Stimulated activated CD8-positive, alpha-beta memory T cell treated with anti-CD3 and anti-CD28 coated beads, Interleukin-7, amount 100 ng/mL, for 1 hour (primary cell): ENCODE measurements around the gene INPP5A.
A peak's percentile ranks its signal among the peaks of the same experiment; 100 is the strongest.

Source experiments
- DNase-seq, 2 donors: peaks; one replicate each; pipeline ENCODE4 v3.0.0-alpha.2; 2020; ENCODE audit warnings: low read depth in 2 of 2

Gene INPP5A

GRCh38 chr10:132645630-132646442 lies 108.2 kb downstream of the INPP5A start:
- no peak for DNase-seq

DNA sequence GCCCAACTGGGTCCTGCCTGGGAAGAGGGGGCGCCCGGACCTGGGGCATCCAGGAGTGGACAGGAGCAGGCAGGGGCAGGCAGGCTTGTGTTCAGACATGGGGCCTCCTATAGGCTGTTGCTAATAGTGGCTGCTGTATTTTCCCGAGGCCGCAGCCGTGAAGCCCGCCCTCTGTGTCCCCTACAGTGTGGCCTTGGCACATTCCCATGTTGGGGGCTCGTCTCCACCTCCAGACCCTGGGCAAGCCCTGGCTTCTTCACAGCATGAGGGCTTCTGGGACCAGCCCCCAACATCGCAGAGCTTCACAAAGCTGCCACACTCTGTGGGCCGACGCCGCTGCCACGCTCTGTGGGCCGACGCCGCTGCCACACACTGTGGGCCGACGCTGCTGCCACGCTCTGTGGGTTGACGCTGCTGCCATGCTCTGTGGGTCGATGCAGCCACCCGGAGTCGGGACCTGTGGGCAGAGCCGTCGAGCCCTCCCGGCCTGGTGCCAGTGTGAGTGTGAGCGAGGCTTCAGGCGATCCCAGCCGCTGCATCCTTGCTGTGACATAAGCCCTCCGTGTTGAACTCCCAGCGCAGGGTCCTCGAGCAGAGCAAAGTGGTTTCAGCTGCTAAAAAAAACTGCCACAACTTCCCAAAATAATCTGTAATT lies 109.0 kb downstream of the INPP5A start:
- DNase-seq: no peak

GRCh38 chr10:132647424-132647823 lies 109.8 kb downstream of the INPP5A start:
- DNase-seq: no peak

DNA sequence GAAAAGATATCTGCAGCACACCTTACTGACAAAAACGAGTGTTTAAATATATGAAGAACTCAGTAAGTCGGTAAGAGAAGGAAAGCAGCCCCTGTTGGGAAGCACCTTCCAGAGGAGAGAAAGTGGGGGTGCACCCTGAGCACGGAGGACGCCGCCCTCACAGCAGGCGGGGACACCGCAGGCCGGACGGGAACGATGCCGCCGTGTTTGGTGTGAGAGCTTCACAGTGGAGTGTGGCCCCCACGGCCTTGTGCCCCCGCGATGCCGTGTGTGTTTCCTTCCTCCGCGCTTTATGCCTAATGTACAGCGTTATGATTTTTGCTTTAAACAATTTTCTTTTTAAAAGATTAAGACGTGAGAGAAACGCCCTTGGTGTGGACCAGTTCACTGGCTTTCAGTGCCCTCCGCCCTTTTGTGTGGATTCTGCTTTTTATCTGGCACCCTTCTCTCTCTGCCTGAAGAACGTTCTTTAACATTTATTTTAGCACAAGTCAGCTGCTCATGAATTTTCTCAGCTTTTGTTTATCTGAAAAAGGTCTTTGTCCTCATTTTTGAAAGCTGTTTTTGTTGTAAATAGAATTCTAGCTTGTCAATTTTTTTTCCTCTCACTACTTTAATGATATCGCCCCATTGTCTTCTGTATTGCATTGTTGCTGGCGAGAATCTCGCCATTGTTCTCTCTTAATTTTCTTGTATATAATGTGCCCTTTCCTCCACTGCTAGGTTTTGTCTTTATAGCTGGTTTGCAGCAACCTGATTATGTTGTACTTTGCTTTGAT lies 110.7 kb downstream of the INPP5A start:
- no peak for DNase-seq

- DNase-seq: no peak
Observed at GRCh38 chr10:132648851-132649528, 111.4 kb downstream of the INPP5A start.

DNA sequence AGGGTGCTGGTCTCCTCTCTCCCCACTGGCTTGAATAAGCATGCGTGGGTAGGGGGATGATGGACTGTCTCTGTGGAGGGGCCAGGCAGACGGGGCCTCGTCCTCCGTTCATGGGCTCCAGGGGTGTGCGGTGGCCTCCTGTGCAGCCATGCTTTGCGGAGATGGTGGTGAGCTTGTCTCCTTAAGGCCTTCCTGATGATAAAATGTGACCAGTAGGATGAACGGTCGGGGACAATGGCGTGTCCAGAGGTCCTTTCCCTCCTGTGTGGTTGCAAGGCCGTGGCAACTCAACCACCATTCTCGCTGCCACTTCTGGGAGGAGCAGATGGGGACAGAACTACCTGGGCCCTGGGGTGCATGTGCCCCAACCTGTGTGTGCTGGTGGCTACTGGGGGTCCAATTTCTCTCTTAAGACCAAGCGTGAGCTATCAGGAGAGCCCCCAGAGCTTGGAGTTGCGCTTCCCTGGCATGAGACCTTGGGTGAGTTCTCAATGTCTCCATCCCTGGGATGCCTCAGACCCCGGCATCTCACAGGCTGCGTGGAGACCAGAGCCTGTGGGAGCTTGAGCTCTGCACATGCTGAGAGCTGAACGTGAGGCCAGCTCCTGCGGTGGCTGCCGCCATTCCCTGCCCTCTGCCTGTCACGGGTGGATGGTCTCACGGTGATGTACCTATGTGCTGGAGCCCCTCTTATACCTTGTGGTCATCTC lies 112.2 kb downstream of the INPP5A start:
- DNase-seq: no peak

- DNase-seq: no peak
Observed at GRCh38 chr10:132650611-132651250, 113.1 kb downstream of the INPP5A start.

DNA sequence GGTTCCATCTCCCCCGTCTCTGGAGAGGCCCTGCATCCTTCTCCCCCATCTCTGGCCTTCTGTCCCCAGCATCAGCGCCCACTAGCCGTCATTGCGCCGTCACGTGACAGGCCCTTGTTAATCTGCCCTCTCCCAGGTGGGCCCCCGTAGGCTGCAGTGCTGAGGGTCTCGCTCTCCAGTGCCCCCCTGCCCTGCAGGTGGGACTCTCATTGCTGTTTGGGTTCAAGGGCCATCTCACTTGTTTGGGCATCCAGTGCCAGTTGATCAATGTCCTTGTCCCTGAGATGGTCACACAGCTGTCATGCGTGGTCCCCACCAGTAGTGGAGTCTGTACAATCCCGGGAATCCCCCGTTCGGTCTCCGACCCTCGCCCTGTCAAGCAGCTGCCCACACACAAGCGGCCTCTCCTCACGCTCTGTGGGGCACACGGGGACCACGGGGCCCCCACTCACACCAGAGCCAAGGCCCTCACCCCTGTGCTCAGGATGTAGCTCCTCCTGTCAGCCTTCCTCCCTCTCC lies 114.0 kb downstream of the INPP5A start:
- DNase-seq: no peak

DNA sequence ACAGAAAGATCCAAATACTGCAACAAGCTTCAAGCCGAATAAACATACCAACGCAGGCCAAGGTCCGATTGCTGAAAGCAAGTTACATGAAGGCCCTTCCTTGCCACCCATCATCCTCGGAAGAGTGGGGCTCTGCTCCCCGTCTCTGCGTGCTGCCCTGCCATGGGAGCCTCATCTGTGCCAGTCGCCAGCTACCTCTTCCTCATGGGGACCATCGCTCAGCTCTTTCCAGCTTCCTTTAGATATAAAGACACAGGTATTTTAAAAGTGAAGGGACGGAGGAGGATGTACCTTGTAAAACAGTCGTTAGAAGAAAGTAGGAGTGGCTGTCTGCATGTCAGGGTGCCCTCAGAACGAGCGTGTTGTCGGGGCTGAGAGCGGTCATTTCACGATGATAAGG lies 114.9 kb downstream of the INPP5A start:
- DNase-seq: no peak

DNA sequence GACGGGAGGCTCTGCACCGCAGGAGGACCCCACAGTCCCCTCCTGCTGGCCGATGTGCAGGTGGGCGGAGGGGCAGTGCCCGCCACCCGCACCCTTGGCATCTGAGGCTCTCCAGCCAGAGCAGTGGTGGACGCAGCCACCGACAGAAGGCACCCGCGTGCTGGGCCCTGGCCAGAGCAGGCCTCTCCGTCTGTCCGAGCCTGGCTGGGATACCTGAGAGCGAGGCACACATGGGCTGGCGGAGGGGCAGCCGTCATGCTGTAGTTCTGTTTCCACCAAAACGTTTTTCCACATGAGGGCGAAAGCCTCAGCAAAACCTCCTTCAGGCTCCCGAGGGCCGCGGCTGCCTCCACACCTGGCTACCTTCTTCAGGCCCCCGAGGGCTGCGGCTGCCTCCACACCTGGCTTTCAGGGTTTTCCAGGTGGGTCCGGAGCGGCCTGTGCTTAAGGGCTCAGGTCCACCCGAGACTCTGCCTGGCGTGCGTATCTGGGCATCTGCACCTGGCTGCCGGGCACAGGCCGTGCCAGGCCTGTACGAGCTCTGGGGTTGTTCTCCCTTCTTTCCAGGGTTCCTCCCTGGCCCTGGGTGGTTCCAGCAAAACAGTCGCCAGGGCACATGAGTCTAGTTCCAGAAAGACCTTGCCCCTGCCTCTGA lies 115.5 kb downstream of the INPP5A start:
- no peak for DNase-seq

DNA sequence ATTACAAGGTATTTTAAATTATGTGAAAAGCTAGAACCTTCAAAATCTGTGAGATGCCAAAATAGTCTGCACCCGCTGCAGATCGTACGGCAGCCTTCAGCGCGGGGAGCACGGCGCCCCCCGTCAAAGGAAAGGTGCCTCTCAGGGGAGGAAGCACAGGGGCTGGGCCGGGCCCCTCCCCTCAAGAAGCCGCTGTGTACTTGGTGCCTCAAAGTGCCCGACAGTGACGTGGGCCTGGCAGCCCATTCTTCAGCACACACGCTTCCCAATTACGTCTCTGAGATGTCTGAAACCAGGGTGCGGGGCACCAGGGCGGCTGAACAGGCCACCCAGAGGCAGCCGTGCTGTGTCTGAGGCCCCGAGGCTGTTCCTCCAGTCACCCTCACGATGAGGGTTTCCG lies 116.1 kb downstream of the INPP5A start:
- no peak for DNase-seq

- DNase-seq: no peak
Observed at GRCh38 chr10:132654121-132654571, 116.6 kb downstream of the INPP5A start.

DNA sequence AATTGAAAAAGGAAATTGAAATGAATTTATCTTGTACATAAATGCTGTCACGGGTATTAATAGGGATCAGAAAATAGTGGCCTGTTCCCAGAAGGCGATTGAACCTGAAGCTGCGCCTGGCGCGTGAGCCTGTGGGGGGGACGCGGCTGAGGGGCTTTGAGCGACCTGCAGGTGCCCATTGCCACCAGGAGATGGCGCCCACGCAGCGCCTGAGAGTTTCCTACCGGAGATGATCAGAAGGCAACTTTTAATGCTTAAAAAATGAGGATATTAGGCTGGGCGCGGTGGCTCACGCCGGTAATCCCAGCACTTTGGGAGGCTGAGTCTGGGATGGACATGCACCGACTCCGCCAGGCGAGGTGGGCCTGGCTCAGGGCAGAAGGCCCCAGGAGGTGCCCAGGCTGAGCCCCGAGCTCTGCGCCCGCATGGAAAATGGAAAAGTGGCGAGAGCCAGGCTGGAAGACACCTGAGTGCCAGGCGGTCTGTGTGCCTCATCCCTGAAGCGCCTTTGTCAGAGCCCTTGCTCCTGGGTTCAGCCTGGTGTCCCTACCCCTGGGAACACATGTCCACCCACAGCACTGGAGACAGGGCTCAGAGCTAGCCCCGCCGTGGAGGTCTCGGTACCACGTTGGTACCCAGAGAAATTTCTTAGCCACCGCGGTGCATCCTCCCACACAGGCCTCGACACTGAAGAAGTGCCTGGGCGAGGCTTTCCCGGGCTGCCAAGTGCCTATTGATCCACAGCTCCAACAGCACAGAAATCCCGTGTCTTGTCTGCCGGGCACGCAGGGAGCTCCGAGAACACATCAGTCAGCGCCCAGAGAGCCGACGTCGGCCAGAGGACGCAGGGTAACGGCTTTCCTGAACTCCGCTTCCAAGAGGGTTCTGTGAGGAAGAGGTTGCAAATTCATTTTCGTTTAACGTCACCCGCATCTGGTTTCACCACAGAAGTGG lies 117.4 kb downstream of the INPP5A start:
- DNase-seq: peak; percentile 21 to 23

GRCh38 chr10:132655735-132656134 lies 118.1 kb downstream of the INPP5A start:
- DNase-seq: no peak

- DNase-seq: no peak
Observed at GRCh38 chr10:132656283-132657126, 118.9 kb downstream of the INPP5A start.

DNA sequence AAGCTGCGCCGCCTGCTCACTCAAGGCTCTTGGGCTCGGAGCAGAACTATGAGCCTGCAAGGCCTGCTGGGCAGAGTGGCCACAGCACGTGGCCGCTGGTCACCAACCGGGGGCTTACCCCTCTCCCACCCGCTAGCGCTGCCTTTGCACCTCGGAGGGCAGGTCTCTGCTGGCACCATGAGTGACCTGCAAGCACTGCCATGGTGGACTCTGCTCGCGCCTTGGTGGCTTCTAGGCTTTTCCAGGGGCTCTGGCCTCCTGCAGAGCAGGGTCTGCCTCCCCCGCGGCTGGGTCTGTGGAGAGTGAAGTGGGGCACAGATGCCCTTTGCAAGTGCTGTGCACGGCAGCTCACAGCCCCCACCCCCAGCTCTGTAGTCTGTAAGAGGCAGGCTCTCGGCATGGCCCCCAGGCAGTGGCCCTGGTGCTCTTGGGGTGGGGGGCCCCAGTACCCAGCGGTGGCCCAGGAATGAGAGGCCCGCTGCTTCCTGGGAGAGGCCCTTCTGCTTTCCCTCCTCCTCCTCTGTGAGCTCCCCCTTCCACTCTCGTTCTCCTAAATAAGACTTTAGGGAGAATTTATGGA lies 119.6 kb downstream of the INPP5A start:
- DNase-seq: no peak

DNA sequence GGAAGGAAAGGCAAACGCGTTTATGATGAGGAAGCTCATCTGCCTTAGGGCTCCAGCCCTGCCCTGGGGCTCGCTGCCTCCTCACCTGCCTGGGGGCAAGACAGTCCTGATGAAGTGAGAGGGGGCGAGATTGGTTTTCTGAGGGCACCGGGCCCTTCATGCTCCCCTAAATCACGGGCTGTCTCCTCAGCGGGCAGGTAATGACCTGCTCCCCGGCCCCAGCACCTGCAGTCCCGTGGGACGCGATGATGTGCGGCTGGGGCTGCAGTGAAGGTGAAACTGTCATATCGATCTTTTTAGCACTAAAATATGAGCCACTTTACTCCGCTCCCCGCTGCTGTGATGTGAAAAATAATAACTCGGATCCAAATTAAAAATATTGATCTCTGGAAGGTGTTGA lies 120.2 kb downstream of the INPP5A start:
- DNase-seq: no peak
